Stimulated activated effector memory CD8-positive, alpha-beta T cell treated with anti-CD3 and anti-CD28 coated beads, Interleukin-12 subunit alpha, Interleukin-12 subunit beta, amount 100 ng/mL, for 72 hours (primary cell): Measurements from ENCODE around the gene EHBP1L1.

Experiments used
- ATAC-seq: fragments of 150-1000 bp; cut with Tn5 transposase; 2 replicates; pipeline ENCODE4 v1.10.0; 2021
- DNase-seq, 2 donors: peaks; one replicate each; pipeline ENCODE4 v3.0.0; 2021 to 2022; ENCODE audit warnings: low spot score in 2 of 2
- H3K27ac Mint-ChIP-seq: one replicate; pipeline ENCODE4 v1.8.0; 2022; ENCODE audit warnings: mild to moderate bottlenecking, mixed read lengths
- H3K36me3 Mint-ChIP-seq: one replicate; pipeline ENCODE4 v1.8.0; 2022; ENCODE audit warnings: mild to moderate bottlenecking, mixed read lengths
- H3K4me1 Mint-ChIP-seq: one replicate; pipeline ENCODE4 v1.8.0; 2022; ENCODE audit warnings: mixed read lengths
- H3K4me3 Mint-ChIP-seq: one replicate; pipeline ENCODE4 v1.8.0; 2022; ENCODE audit warnings: mild to moderate bottlenecking, mixed read lengths
- H3K9me3 Mint-ChIP-seq: one replicate; pipeline ENCODE4 v1.8.0; 2022; ENCODE audit warnings: mixed read lengths

Gene EHBP1L1

GRCh38 chr11:65617990-65618751 lies 42.3 kb downstream of the EHBP1L1 start:
- H3K4me1 Mint-ChIP-seq = peaks cover 29% of the 10 kb centered on the region
- no peaks in the 10 kb centered on the region for H3K9me3 Mint-ChIP-seq
- DNase-seq (no peak), ATAC-seq (no peak)
- H3K4me3 Mint-ChIP-seq = no peak overlapping the region
- H3K36me3 Mint-ChIP-seq = peaks cover 84% of the 10 kb centered on the region
- peak overlapping the region; percentile 61 for H3K27ac Mint-ChIP-seq

GRCh38 chr11:65618763-65619162 lies 42.9 kb downstream of the EHBP1L1 start:
- Mint-ChIP-seq H3K4me1 (peaks cover 26% of the 10 kb centered on the region), H3K9me3 (no peaks in the 10 kb centered on the region), H3K4me3 (no peak overlapping the region), H3K27ac (peak overlapping the region; percentile 61), H3K36me3 (peaks cover 88% of the 10 kb centered on the region)
- DNase-seq (no peak), ATAC-seq (no peak)

- no peak for ATAC-seq
- peaks cover 30% of the 10 kb centered on the region for H3K4me1 Mint-ChIP-seq
- no peak overlapping the region for H3K4me3 Mint-ChIP-seq
- DNase-seq = no peak
- H3K36me3 Mint-ChIP-seq = peaks cover 90% of the 10 kb centered on the region
- peak overlapping the region; percentile 61 for H3K27ac Mint-ChIP-seq
- no peaks in the 10 kb centered on the region for H3K9me3 Mint-ChIP-seq
Observed at GRCh38 chr11:65619281-65619928, 43.6 kb downstream of the EHBP1L1 start.

- H3K36me3 Mint-ChIP-seq = peaks cover 90% of the 10 kb centered on the region
- DNase-seq = no peak
- H3K4me3 Mint-ChIP-seq = no peak overlapping the region
- ATAC-seq = no peak
- H3K27ac Mint-ChIP-seq = no peak overlapping the region
- H3K4me1 Mint-ChIP-seq = peaks cover 31% of the 10 kb centered on the region
- no peaks in the 10 kb centered on the region for H3K9me3 Mint-ChIP-seq
Observed at GRCh38 chr11:65620666-65621065, 44.8 kb downstream of the EHBP1L1 start.

GRCh38 chr11:65621460-65621859 lies 45.6 kb downstream of the EHBP1L1 start:
- no peak for ATAC-seq
- no peak overlapping the region for H3K4me3 Mint-ChIP-seq
- H3K36me3 Mint-ChIP-seq = peaks cover 91% of the 10 kb centered on the region
- peak overlapping the region; percentile 79 for H3K27ac Mint-ChIP-seq
- DNase-seq = no peak
- H3K9me3 Mint-ChIP-seq = no peaks in the 10 kb centered on the region
- peaks cover 35% of the 10 kb centered on the region for H3K4me1 Mint-ChIP-seq

- peaks cover 30% of the 10 kb centered on the region for H3K4me1 Mint-ChIP-seq
- peaks cover 91% of the 10 kb centered on the region for H3K36me3 Mint-ChIP-seq
- peak overlapping the region; percentile 79 for H3K27ac Mint-ChIP-seq
- DNase-seq = no peak
- H3K4me3 Mint-ChIP-seq = no peak overlapping the region
- no peak for ATAC-seq
- H3K9me3 Mint-ChIP-seq = no peaks in the 10 kb centered on the region
Observed at GRCh38 chr11:65622011-65622410, 46.2 kb downstream of the EHBP1L1 start.

- H3K36me3 Mint-ChIP-seq = peaks cover 86% of the 10 kb centered on the region
- peaks cover 23% of the 10 kb centered on the region for H3K4me1 Mint-ChIP-seq
- H3K4me3 Mint-ChIP-seq = no peak overlapping the region
- H3K9me3 Mint-ChIP-seq = no peaks in the 10 kb centered on the region
- H3K27ac Mint-ChIP-seq = peak overlapping the region; percentile 82
- ATAC-seq (no peak), DNase-seq (no peak)
Observed at GRCh38 chr11:65623177-65623576, 47.3 kb downstream of the EHBP1L1 start.

GRCh38 chr11:65623852-65624616 lies 48.2 kb downstream of the EHBP1L1 start:
- peaks cover 23% of the 10 kb centered on the region for H3K4me1 Mint-ChIP-seq
- no peaks in the 10 kb centered on the region for H3K9me3 Mint-ChIP-seq
- DNase-seq (no peak), ATAC-seq (no peak)
- peaks cover 84% of the 10 kb centered on the region for H3K36me3 Mint-ChIP-seq
- no peak overlapping the region for H3K4me3 Mint-ChIP-seq
- peak overlapping the region; percentile 49 for H3K27ac Mint-ChIP-seq

GRCh38 chr11:65624931-65625627 lies 49.2 kb downstream of the EHBP1L1 start:
- no peaks in the 10 kb centered on the region for H3K9me3 Mint-ChIP-seq
- ATAC-seq (no peak), DNase-seq (no peak)
- no peak overlapping the region for H3K4me3 Mint-ChIP-seq
- no peak overlapping the region for H3K27ac Mint-ChIP-seq
- H3K36me3 Mint-ChIP-seq = peaks cover 75% of the 10 kb centered on the region
- H3K4me1 Mint-ChIP-seq = peaks cover 23% of the 10 kb centered on the region

GRCh38 chr11:65625628-65626342 lies 49.9 kb downstream of the EHBP1L1 start:
- ATAC-seq (peak; percentile 76), DNase-seq (peak; percentile 28 to 67)
- Mint-ChIP-seq H3K27ac (peak overlapping the region; percentile 56), H3K4me1 (peaks cover 23% of the 10 kb centered on the region), H3K9me3 (no peaks in the 10 kb centered on the region), H3K36me3 (peaks cover 80% of the 10 kb centered on the region), H3K4me3 (no peak overlapping the region)

GRCh38 chr11:65627202-65627601 lies 51.3 kb downstream of the EHBP1L1 start:
- ATAC-seq (no peak), DNase-seq (no peak)
- peaks cover 79% of the 10 kb centered on the region for H3K36me3 Mint-ChIP-seq
- no peaks in the 10 kb centered on the region for H3K9me3 Mint-ChIP-seq
- H3K4me3 Mint-ChIP-seq = no peak overlapping the region
- peaks cover 22% of the 10 kb centered on the region for H3K4me1 Mint-ChIP-seq
- H3K27ac Mint-ChIP-seq = peak overlapping the region; percentile 26

- ATAC-seq = no peak
- Mint-ChIP-seq H3K4me1 (peaks cover 26% of the 10 kb centered on the region), H3K9me3 (no peaks in the 10 kb centered on the region), H3K36me3 (peaks cover 66% of the 10 kb centered on the region), H3K27ac (no peak overlapping the region), H3K4me3 (no peak overlapping the region)
- DNase-seq = no peak
Observed at GRCh38 chr11:65629579-65629978, 53.7 kb downstream of the EHBP1L1 start.

GRCh38 chr11:65630215-65630614 lies 54.4 kb downstream of the EHBP1L1 start:
- H3K9me3 Mint-ChIP-seq = no peaks in the 10 kb centered on the region
- DNase-seq (no peak), ATAC-seq (no peak)
- H3K27ac Mint-ChIP-seq = no peak overlapping the region
- H3K36me3 Mint-ChIP-seq = peaks cover 67% of the 10 kb centered on the region
- no peak overlapping the region for H3K4me3 Mint-ChIP-seq
- peaks cover 33% of the 10 kb centered on the region for H3K4me1 Mint-ChIP-seq

GRCh38 chr11:65633390-65634108 lies 57.7 kb downstream of the EHBP1L1 start:
- Mint-ChIP-seq H3K36me3 (peaks cover 67% of the 10 kb centered on the region), H3K27ac (peak overlapping the region; percentile 94), H3K4me3 (peak overlapping the region; percentile 44), H3K4me1 (peaks cover 39% of the 10 kb centered on the region), H3K9me3 (no peaks in the 10 kb centered on the region)
- peak; percentile 31 for ATAC-seq
- no peak for DNase-seq
